HG03060 (cell line): Measurements from ENCODE around the gene PUM1.

Experiments used
- ATAC-seq: cut with Tn5 transposase; IDR thresholded peaks from one replicate; pipeline ENCODE4 v1.9.1; 2021; ENCODE audit warnings: low read depth, moderate number of reproducible peaks; ENCODE audit not compliant: unreplicated experiment

The PUM1 gene

GRCh38 chr1:30898031-30898815 is 167.3 kb downstream of the PUM1 start:
- ATAC-seq: no peak

GRCh38 chr1:30896905-30897304 is 168.6 kb downstream of the PUM1 start:
- no peak for ATAC-seq

GRCh38 chr1:30895944-30896660 is 169.4 kb downstream of the PUM1 start:
- no peak for ATAC-seq

DNA sequence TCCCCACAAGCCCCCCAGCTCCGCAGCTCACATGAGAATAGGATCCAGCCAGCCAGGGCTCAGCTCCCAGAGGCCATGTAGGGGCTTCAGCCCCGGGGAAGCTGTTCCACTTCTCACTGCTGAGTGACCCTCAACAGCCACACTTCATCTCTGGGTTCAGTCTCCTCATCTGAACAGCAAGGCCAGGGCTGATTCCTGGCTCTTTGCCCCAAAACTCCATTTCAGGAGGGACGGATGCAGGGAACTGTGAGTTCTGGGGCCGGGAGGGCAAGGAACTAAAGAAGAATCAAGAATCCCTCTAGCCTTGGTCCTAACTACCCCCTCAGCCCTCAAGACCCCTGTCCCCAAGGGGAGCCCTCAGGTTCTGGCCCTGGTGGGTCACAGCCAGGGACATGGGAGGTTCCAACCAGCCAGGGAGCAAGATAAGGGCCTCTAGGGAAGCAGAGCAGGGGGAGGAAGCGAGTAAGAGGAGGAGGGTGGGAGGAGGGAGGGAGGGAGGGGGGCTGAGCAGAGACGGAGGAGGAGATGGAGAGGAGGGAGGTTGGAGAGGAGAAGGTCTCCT is 170.1 kb downstream of the PUM1 start:
- no peak for ATAC-seq

GRCh38 chr1:30894508-30894973 is 171.0 kb downstream of the PUM1 start:
- no peak for ATAC-seq

DNA sequence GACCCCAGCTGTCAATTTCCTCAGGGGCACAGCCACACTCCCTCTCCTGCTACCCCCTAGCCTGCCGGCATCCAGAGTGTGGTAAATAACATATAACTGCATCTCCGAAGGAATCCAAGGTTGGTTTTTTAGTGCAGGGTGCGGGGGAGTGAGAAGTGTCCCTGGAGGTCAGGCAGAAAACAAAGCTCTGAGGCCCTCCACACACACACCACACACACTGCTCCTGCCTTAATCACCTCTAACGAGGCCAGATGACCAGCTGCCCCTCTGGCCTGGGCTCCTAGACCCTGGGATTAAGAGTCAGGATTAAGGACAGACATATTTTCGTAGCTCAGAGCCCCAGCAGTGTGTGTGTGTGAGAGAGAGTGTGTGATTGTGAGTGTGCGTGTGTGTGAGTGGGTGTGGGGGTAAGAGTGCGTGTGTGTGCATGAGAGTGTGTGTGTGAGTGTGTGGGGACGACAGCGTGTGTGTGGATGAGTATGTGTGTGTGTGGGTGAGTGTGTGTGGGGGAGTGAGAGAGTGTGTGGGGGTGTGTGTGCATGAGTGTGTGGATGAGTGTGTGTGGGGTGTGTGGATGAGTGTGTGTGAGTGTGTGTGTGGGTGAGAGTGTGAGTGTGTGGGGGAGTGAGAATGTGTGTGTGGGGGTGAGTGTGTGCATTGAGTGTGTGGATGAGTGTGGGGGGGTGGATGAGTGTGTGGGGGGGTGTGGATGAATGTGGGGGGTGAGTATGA is 171.6 kb downstream of the PUM1 start:
- ATAC-seq: no peak

- ATAC-seq: no peak
These were observed 172.8 kb downstream of the PUM1 start for GRCh38 chr1:30892671-30893073.

GRCh38 chr1:30891227-30891552 is 174.3 kb downstream of the PUM1 start:
- ATAC-seq: no peak

DNA sequence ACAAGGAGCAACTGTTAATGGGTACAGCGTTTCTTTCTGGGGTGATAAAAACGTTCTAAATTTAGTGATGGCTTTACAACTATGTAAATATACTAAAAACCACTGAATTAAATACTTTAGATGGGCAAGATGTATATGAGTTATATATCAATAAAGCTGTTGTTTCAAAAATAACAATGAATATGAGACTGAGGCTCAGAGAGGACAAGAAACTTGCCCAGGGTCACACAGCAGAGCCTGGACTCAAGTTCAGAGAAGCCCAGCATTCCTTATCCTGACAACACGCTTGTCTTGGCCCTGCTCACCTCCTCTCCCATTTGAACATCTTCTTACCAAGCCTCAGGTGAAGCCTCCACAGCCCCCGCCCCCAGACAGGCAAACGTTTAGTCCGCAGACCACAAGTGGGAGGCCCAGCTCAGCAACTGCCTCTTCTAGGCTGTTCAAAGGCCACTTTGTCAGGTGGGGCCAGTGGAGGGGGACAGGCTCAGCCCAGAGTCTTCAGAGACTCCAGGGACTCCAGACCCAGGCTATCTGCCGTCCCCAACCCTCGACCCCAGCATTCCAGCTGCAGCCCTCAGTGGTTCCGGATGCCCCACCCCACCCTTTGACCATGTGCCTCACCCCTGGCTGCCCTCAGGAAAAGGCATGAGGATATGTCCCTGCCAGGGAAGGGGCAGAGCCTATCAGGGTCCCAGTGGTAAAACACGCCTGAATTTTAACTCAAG is 174.9 kb downstream of the PUM1 start:
- no peak for ATAC-seq

- no peak for ATAC-seq
These were observed 176.0 kb downstream of the PUM1 start for GRCh38 chr1:30889511-30889910.

DNA sequence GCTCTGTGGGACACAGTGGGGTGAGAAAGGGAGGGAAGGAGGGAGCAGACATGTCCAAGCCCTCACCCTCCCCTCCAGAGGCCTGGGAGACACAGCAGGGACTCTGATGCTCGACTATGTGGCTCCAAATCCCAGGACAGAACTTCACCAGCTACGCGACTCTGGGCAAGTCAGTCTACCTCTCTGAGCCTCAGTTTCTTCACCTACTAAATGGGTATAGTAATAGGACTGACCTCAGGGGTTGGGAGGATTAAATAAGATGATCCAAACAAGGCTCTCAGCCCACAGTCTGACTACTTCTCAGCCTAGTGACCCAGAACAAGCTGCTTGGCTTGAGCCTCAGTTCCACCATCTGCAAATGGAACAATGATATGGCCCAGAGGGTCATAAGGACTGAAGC is 176.5 kb downstream of the PUM1 start:
- no peak for ATAC-seq

DNA sequence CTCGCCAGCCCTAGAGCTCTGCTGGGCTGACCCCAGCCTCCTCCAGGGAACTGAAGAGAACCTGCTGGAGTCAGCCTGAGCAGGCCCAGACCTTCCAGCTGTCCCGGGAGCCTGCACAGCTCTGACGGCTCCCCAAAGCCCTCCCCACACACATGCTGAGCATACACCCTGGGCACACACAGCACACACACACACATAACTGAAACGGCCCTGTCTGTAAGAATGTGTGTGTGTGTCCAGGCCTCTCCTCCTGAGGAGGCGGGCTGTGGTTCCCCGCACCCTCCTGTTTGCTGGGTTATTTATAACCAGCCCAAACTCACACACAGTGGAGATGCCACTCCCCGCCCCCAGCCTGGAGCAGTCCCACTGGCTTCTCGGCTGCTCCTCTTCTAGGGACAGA is 177.1 kb downstream of the PUM1 start:
- ATAC-seq: no peak

DNA sequence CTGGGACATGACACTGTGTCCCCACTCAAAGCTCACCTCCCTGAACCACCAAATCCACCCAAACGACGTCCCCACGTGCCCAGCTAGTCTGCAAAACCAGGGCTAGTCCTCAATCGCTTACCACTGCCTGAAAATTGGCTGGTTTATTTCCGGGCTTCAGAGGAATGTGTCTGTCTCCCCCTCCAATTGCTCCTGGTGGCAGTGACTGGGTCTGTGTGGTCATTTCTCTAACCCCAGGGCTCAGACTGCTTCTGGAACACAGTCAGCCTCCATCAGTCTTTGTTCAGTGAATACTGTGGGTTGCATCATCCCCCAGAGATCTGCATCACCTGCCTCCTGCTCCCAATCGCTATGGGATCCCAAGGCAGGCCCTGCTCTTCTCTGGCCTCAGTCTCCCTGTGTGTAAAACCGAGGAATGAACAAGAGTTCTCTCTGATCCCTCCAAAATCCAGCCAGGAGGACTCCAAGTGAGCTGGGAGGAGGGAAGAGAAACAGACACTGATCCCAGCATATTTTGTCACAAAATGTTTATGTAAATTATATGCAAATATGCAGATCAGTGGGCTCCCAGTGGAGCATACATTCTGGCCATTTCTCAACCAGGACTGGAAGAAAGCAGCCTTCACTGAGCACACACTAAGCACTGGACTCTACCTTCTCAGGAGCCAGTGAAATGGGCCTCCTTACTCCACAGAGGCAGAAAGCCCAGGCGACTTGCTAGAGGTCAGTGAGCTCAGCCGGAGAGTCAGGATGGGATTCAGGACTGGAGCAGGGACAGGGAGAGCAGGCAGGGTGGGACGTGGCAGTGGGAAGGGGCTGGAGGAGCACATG is 177.8 kb downstream of the PUM1 start:
- no peak for ATAC-seq

DNA sequence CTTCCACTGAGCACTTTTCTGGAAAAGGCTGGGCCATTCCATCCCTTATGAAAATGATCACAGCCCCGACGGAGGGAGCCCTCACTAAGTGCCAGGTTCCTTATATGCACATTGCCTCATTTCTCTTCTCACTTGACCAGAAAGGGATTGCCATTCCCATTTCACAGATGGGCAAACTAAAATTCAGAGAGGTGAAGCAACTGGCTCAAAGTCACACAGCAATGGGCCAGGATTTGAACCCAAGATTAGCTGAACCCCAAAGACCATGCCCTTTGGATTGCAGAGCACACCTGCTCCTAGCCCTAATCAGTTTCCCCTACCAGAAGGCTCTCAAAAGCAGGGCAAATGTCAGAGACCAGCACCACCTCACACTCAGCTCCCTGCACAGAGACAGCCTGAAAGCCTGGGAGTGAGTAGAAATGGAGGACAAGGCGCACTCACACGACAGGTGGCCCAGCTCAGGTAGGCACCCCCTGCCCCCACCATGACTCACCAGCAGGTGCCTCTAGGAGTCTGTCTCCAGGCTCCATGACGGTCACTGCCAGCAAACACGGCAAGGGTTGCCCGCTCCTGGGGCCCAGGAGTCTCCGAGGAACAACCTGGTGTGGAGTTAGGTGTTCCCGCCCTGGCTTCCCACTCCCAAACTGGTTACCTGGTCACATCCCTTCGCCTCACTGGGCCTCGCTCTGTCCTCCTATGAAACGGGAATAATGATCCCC is 178.6 kb downstream of the PUM1 start:
- ATAC-seq: no peak

DNA sequence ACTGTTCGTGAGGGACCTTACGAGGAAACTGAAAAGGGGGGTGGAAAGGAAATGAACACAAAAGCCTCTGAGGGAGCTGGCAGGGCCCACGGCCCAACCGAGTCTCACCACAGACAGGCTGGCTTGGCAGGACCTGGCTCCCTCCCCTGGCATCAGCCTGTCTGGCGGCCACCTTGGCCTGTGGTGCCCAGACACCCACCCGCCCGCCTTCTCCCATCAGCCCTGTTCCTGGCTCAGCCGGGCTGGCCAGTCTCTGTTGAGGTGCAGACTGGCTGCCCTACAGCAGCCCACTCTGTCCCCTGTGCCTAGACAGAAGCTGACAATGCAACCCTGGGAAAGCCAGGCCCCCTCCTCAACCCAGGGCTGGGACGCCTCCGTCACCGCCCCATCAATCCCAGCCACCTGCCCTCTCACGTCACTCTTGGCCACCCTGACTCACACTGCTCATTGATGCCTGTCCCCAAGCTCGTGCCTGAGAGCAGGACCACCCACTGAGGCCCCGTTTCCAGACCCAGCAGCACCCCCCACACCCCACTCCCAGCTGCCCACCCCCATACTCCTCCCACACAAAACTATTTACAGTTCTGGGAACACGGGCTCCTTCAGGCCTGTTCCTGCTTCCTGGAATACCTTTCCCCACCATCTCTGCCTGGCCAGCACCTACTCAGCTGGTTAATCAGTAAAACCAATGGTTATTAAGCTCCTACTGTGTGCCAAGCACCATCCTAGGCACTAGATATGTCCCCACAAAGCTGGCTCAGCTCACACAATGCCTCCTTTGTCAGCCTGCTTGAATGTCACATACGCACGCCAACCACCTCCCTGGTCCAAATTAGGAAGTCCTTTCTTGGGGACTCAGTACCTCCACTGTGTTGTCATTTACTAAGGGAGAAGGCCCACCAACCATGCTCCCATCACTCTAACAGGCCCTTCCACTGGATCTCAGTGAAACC is 179.7 kb downstream of the PUM1 start:
- no peak for ATAC-seq

GRCh38 chr1:30884723-30885122 is 180.8 kb downstream of the PUM1 start:
- ATAC-seq: no peak

DNA sequence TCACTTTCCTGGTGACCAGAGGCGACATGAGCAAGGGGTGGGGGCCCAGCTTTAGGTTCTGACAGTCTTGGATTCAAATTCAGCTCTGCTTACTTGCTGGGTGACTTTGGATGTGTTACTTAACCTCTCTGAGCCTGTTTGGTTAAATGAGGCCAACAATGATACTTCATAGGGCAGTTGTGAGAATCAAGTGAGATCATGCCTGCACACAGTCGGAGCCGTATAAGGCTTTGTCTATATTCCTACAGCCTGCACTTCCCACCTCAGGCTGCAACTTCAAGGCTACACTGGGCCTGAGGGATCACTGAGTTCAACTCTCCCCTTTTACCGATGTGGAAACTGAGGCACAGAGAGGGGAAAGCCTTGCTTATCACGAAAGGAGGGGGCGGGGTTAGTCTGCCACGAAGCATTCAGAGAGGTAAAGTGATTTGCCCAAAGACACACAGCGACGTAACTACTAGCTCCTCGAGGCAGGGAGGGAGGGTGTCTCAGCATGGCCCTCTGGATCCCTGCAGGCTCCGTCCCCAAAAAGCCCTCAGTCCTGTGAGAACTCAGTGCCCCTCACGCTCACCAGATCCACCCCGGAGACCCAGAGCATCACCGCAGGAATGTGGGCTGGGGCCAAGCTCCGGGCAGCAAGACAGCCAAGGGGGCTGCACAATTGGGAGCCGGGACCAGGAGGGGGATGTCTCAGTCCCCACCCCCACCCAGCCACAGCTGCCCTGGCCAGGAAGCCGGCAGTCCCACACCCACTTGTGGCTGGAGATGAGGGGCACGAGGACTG is 181.9 kb downstream of the PUM1 start:
- ATAC-seq: no peak
